Hematopoietic multipotent progenitor cell treated with erythropoietin and hydrocortisone succinate and interleukin-3 and kit ligand, for 15 days (in vitro differentiated cells): ENCODE data around the gene FBXO30.
A peak's percentile ranks its signal among the peaks of the same experiment; 100 is the strongest.

ENCODE experiments used
- DNase-seq: peaks from one replicate; pipeline ENCODE4 v3.0.0-alpha.2; 2015; ENCODE audit warnings: low spot score

Gene FBXO30

DNA sequence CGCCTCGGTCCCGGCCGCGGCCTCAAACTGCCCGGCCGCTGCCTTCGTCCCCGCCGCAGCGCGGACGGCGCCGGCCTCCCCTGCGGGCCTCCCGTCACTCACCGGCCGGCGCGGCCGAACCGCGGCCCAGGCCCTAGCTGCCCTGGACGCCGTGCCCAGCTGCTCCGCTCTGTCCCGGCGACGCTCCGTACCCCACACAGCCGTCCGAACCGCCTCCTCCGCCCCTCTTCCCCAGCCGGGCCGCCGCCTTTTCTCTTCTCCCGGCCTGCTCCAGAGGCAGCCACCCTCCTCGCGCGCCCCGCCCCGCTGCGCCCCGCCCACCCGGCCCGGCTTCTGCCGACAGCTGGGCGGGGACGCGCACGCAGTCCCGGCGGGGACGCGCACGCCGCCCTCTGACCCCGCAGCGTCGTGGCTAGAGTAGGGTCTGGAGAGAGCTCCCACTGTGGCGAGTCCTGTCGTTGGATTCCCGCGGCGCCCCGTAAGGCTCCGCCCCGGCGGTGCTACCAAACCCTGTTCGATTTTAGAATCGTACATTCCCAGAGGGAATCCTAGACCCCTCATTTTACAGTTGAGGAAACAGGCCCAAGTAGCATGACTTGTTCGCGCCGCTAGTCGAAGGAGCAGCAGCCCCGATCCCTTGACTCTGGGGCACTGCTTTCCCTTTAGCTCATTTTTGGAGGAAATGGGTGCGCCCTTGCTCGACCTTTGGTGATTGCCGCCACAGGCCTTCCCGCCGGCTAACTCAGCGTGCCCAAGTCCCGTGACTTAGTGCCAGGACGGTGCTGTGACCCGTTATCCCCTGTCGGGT, at the start of gene FBXO30:
FBXO30 (minus strand) TSS at position 295 of the 808 bp plus-strand sequence. CDS start 8,390 bp downstream, outside the sequence.
- DNase-seq = peak; percentile 92

DNA sequence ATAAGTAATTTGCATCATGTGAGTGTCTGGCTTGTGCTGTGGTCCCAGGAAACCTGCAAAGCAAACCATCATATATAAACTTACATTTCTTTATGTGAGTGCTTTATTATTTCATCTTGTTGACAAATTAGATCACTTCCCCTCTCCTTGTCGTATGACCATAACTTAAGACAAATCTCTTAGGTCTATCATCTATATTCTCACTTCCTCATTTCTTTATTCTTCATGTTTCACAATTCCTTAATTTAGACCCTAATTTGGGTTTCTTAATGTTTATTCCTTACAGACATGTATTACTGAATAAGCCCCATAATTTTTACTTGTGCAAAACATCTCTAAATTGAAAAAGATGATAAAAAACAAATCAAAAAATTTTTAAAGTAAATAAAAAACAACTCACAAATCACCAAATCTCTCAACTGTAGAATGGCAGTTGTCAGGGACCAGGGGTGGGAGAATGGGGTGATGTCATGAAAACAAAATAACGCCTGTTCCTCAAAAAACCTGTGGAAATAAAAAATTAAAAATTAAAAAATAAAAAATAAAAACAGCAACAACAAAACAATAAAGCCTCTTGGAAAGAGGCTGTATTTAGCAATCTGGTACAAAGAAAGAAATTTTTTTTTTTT, 49.5 kb upstream of the FBXO30 start:
- DNase-seq = no peak

GRCh38 chr6:145863366-145863765, 48.8 kb upstream of the FBXO30 start:
- no peak for DNase-seq

DNA sequence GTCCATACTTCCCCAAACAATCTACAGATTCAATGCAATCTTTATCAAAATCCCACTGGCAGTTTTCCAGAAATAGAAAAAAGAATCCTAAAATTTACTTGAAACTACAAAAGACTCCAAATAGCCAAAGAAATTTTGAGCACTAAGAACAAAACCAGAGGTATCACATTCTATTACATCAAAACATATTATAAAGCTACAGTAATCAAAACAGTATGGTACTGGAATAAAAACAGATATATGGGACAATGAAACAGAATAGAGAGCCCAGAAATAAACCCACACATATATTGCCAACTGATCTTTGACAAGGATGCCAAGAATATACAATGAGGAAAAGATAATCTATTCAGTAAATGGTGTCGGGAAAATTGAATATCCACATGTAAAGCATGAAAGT, 46.0 kb upstream of the FBXO30 start:
- no peak for DNase-seq

DNA sequence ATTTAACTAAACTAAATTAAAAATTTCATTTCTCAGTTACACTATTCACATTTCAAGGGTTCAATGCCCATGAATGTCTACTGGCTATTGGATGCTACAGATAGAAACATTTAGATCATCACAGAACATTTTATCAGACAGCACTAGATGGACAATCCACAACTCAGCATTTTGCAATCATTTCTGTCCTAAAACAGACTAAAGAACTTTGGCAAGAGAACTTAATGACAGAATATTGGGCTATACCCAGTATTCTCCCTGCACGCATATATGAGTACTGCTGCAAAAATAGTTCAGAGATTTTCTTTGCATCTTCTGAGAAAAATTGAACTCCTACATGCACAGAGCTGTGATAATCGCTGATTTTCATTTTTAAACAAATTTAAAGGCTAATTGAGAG, 36.1 kb upstream of the FBXO30 start:
- DNase-seq = no peak

GRCh38 chr6:145848541-145848940, 33.9 kb upstream of the FBXO30 start:
- no peak for DNase-seq

DNA sequence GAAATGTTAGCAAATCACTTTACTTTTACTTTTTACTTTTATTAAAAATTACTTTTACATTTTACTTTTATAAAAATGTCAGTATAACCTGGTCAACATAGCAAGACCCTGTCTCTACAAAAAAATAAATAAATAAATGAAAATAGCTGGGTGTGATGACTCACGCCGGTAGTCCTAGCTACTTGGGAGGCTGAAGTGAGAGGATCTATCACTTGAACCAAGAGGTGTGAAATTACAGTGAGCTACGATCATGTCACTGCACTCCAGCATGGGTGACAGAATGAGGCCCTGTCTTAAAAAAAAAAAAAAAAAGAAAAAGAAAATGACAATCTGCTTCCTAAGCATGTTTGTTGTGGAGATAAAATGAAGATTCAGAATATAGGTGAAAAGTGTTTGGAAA, 31.0 kb upstream of the FBXO30 start:
- peak; percentile 6 for DNase-seq

- peak; percentile 77 for DNase-seq
Measured at GRCh38 chr6:145844933-145845540, 30.4 kb upstream of the FBXO30 start.

- DNase-seq = no peak
Measured at GRCh38 chr6:145842693-145843546, 28.3 kb upstream of the FBXO30 start.

- no peak for DNase-seq
Measured at GRCh38 chr6:145841668-145842067, 27.1 kb upstream of the FBXO30 start.

GRCh38 chr6:145839653-145840052, 25.1 kb upstream of the FBXO30 start:
- DNase-seq = no peak

- DNase-seq = no peak
Measured at GRCh38 chr6:145838305-145838704, 23.7 kb upstream of the FBXO30 start.

- DNase-seq = no peak
Measured at GRCh38 chr6:145836772-145837171, 22.2 kb upstream of the FBXO30 start.

GRCh38 chr6:145836170-145836569, 21.6 kb upstream of the FBXO30 start:
- DNase-seq = no peak

DNA sequence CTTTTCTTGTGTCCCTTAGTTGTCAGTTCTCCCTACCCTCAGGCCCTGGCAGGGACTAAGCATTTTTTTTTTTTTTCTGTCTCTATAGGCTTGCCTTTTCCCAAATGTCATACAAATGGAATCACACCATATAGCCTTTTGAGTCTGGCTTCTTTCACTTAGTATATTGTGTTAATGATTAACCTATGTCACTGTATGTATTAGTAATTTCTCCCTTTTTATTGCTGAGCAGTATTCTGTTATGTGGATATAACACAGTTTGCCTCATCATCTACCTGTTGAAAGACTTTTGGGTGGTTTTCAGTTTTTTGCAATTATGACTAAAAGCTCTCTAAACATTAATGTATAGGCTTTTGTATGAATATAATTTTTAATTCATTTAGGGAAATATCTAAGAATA, 16.0 kb upstream of the FBXO30 start:
- no peak for DNase-seq

- no peak for DNase-seq
Measured at GRCh38 chr6:145829950-145830349, 15.4 kb upstream of the FBXO30 start.

GRCh38 chr6:145829102-145829501, 14.5 kb upstream of the FBXO30 start:
- DNase-seq = no peak

- no peak for DNase-seq
Measured at GRCh38 chr6:145824344-145824743, 9.7 kb upstream of the FBXO30 start.

GRCh38 chr6:145823328-145823944, 8.8 kb upstream of the FBXO30 start:
- peak; percentile 28 for DNase-seq

DNA sequence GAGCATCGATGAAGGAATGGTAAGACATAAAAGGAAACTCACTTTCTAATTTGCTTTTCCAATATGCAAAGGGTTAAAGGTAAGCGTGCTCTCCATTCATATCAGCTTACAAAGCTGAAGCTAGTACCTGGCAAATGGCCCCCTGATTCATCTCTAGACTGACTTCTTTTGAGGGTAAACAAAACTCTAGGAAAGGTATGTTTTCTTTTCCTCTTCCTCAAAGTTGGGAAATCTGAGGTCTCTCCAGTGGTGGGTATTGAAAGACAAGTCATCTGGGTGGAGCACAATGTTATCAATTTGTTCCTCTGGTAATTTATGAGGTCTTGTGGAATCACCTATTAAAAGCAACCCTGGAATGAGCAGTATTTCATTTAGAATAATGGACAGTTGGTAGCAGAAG, 7.9 kb upstream of the FBXO30 start:
- no peak for DNase-seq

- no peak for DNase-seq
Measured at GRCh38 chr6:145819994-145820393, 5.4 kb upstream of the FBXO30 start.

GRCh38 chr6:145818796-145819195, 4.2 kb upstream of the FBXO30 start:
- DNase-seq = no peak
